Natural killer cell (primary cell): ENCODE data around the gene UBE2M. TPM values are rescaled to one million over a fixed set of nuclear protein-coding genes. Genes with fewer than 3 reads are reported as not detected.

Experiments
- ATAC-seq, 3 donors: fragments of 150-1000 bp in 2 of 3; fragments of 200-7000 bp in 1 of 3; cut with Tn5 transposase; 1 replicate in 1 of 3; 2 replicates in 2 of 3; pipeline ENCODE4 v1.10.0; 2021; ENCODE audit warnings: mild to moderate bottlenecking in 2 of 3, moderate library complexity in 2 of 3
- DNase-seq, 2 donors: peaks; one replicate each; pipeline versions ENCODE4 v3.0.0 to v3.0.0-alpha.2; 2013 to 2021; ENCODE audit warnings: mixed read lengths in 1 of 2
- H3K27ac ChIP-seq: one replicate; pipeline ENCODE4 v1.5.1; 2013; ENCODE audit warnings: mild to moderate bottlenecking, low read length
- H3K27me3 ChIP-seq: one replicate; pipeline ENCODE4 v1.6.1; 2013; ENCODE audit warnings: low read length; ENCODE audit not compliant: control insufficient read depth, insufficient read depth
- H3K36me3 ChIP-seq: one replicate; pipeline ENCODE4 v1.6.1; 2013; ENCODE audit warnings: low read length; ENCODE audit not compliant: control insufficient read depth, insufficient read depth
- H3K4me1 ChIP-seq: one replicate; pipeline ENCODE4 v1.6.1; 2013; ENCODE audit warnings: low read length; ENCODE audit not compliant: control insufficient read depth, insufficient read depth
- H3K4me3 ChIP-seq: one replicate; pipeline ENCODE4 v1.5.1; 2013; ENCODE audit warnings: low read length
- H3K9me3 ChIP-seq: one replicate; pipeline ENCODE4 v1.6.1; 2013; ENCODE audit warnings: low read length; ENCODE audit not compliant: control insufficient read depth, insufficient read depth
- H3K27ac Mint-ChIP-seq, 2 donors: one replicate each; pipeline ENCODE4 v1.8.0; 2022; ENCODE audit warnings: mild to moderate bottlenecking in 2 of 2, mixed read lengths in 2 of 2, moderate library complexity in 1 of 2
- H3K27me3 Mint-ChIP-seq, 2 donors: one replicate each; pipeline ENCODE4 v1.8.0; 2022; ENCODE audit warnings: low read depth in 2 of 2, mixed read lengths in 2 of 2
- H3K36me3 Mint-ChIP-seq: one replicate; pipeline ENCODE4 v1.8.0; 2022; ENCODE audit warnings: mixed read lengths
- H3K4me1 Mint-ChIP-seq, 2 donors: one replicate each; pipeline ENCODE4 v1.8.0; 2022; ENCODE audit warnings: mixed read lengths in 2 of 2
- H3K4me3 Mint-ChIP-seq: one replicate; pipeline ENCODE4 v1.8.0; 2022; ENCODE audit warnings: mild to moderate bottlenecking, moderate library complexity, mixed read lengths
- H3K9me3 Mint-ChIP-seq, 2 donors: one replicate each; pipeline ENCODE4 v1.8.0; 2022; ENCODE audit warnings: mixed read lengths in 2 of 2
- WGBS: methylation state at CpG from one replicate; pipeline ENCODE4 v1.1.7; 2013; ENCODE audit warnings: missing lambda C conversion rate; ENCODE audit not compliant: insufficient coverage; 5-methylcytosine and 5-hydroxymethylcytosine counted together
- intact Hi-C: fragments of 100-400 bp; cut with micrococcal nuclease; formaldehyde crosslinking; loops from one replicate; pipeline ENCODE4 v1.14.2; 2022
- total RNA-seq, 4 donors: library from RNA; stranded (reverse); fragments of 120-200 nt in 1 of 4; gene quantifications; one replicate each; pipeline versions ENCODE4 v1.2.3 to v1.2.4, GENCODE V29; 2013 to 2022
- TF ChIP-seq, protein P1 (sequence below): fragments of 200-600 bp; IDR thresholded peaks from one replicate; pipeline ENCODE4 v1.8.0; 2022; ENCODE audit warnings: antibody characterized with exemption

UBE2M gene
- total RNA-seq, 3 donors from 2014 or later (not counting 1 experiment from before 2014, with no cell fraction given) = 71.0 to 89.5 (median 81.9) TPM

DNA sequence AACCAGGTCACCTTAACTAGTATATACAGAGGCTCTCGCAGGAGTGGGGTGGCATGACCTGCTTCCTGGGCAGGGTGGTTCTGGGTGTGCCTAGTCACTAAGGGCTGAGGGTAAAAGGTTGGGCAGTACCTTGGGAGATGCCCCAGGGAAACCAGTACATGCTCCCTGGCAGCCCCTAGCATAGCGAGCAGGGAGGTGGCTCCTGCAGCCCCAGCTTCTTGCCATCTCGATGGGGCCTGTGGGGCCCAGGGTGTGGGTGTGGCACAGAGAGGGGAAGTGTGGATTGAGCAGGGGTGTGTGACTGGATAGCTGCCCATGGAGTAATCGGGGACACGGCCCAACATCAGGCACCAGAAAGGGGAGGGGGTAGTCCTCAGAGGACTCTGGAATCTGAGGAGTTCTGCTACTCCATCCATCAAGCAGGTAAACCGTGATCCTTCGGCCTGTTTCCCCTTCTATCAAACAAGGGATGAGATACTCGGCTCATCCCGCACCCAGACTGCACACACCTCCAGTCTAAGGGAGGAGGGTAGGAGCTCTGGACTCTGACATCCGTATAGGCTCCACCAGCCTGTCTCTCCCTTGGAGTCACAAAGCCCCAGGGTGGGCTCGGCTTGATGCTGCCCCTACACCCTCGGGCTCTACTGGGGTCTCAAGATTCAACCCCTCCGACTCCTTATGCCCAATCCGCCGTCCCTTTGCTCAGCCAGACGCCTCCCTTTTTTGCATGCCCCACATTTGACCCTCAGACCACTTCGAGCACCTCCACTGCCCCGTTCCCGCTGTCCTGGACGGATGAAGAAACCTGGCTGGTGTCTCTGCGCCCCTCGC lies 39.9 kb downstream of the UBE2M start:
- H3K9me3 Mint-ChIP-seq = no peaks in the 10 kb centered on the region
- H3K4me3 ChIP-seq = peak overlapping the region; percentile 81
- H3K27ac ChIP-seq = peak overlapping the region; percentile 98
- H3K4me3 Mint-ChIP-seq = peak overlapping the region; percentile 97
- peak overlapping the region; percentile 97 to 100 for H3K27ac Mint-ChIP-seq
- peaks cover 25 to 57% of the 10 kb centered on the region in 2 donors for H3K4me1 Mint-ChIP-seq
- DNase-seq (no peak), ATAC-seq (no peak)
- peaks cover 48% of the 10 kb centered on the region for H3K4me1 ChIP-seq
- intact Hi-C loops = loop anchor here (1.0 to 2.0 kb wide), 2 partner anchors 19 to 336 kb away; partner anchors contain the start of gene ZNF274
- no peaks in the 10 kb centered on the region for H3K27me3 Mint-ChIP-seq
- 7% methylated on average over 18 of the region's 22 CpGs for WGBS
- H3K9me3 ChIP-seq = no peaks in the 10 kb centered on the region
- TF ChIP-seq, protein P1, sequence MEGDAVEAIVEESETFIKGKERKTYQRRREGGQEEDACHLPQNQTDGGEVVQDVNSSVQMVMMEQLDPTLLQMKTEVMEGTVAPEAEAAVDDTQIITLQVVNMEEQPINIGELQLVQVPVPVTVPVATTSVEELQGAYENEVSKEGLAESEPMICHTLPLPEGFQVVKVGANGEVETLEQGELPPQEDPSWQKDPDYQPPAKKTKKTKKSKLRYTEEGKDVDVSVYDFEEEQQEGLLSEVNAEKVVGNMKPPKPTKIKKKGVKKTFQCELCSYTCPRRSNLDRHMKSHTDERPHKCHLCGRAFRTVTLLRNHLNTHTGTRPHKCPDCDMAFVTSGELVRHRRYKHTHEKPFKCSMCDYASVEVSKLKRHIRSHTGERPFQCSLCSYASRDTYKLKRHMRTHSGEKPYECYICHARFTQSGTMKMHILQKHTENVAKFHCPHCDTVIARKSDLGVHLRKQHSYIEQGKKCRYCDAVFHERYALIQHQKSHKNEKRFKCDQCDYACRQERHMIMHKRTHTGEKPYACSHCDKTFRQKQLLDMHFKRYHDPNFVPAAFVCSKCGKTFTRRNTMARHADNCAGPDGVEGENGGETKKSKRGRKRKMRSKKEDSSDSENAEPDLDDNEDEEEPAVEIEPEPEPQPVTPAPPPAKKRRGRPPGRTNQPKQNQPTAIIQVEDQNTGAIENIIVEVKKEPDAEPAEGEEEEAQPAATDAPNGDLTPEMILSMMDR = no peak
- H3K36me3 ChIP-seq = peaks cover 16% of the 10 kb centered on the region
- H3K36me3 Mint-ChIP-seq = no peaks in the 10 kb centered on the region
- H3K27me3 ChIP-seq = no peaks in the 10 kb centered on the region

DNA sequence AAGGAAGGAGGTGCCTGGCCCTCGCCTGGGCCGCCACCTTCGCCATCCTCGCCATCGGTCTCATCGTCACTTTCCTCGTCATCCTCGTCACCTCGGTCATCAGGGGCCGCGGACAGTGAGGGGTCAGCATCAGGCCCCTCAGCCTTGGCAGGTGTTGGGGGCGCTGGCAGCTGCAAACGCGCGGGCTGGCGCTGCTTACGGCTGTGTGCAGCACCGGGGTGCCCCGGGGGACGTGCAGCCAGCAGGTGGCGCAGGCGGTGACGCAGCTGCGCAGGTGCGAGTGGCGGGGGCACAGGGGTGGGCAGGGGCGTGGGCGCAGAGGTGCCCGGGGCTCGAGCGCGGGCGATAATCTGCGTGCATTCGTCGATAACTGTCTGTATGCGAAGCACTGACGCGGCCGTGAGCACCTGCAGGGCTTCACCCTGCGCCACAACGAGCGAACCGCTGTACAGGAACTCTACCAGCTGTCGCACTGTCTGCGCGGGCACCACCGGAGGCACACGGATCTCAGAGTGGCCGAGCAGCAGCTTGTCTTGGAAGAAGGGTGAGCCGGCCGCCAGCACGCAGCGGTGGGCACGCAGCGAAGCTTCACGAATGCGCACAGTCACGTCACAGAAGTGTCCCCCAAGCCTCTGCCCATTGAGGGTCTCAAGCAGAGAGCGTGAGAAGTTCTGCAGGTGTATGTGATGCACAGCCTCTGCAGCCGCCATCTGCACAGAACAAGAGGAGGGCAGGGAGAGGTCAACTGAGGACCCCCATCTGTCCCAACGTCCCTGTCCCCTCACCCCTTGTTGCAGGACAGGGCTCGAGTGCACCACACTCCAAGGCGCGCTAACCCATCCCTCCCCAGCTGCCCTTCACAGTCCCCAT lies 41.2 kb downstream of the UBE2M start:
- TF ChIP-seq, protein P1 = no peak
- H3K27ac ChIP-seq = no peak overlapping the region
- WGBS = 96% methylated on average over 65 of the region's 65 CpGs
- DNase-seq = no peak
- no peak overlapping the region for H3K4me3 ChIP-seq
- H3K4me1 ChIP-seq = peaks cover 52% of the 10 kb centered on the region
- H3K36me3 ChIP-seq = peaks cover 16% of the 10 kb centered on the region
- Mint-ChIP-seq H3K4me3 (no peak overlapping the region), H3K27me3 (no peaks in the 10 kb centered on the region), H3K4me1 (peaks cover 25 to 59% of the 10 kb centered on the region in 2 donors), H3K36me3 (no peaks in the 10 kb centered on the region), H3K27ac (no peak overlapping the region), H3K9me3 (no peaks in the 10 kb centered on the region)
- intact Hi-C loops = no loop called here
- no peak for ATAC-seq
- no peaks in the 10 kb centered on the region for H3K9me3 ChIP-seq
- H3K27me3 ChIP-seq = no peaks in the 10 kb centered on the region

DNA sequence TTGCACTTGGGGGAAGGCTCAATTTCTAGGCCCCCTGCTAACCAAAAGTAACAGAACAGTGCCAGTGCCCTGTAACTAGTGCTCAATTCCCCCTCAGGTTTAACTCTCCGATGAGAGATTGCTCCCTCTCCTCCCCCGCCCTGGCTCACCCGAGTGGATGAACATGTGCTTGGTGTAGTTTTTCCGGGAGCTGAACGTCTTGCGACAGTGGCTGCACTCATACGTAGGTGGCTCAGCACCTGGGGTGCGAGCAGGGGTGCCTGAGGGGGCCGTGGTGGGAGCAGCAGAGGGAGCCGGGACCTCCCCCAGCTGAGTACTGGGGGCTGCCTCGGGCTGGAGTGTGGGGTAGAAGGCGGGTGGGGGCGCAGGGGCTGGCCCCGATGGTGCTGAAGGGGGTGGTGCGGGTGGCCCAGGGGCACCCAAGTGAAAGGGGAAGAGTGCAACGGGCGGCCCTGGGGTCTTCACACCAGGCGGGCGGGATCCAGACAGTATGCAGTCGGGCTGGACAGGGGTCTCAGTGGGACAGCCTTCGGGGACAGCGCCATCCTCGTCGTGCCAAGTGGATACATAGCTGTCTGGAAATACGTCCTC lies 42.1 kb downstream of the UBE2M start:
- H3K36me3 Mint-ChIP-seq = no peaks in the 10 kb centered on the region
- H3K4me3 Mint-ChIP-seq = no peak overlapping the region
- no peak for ATAC-seq
- Histone ChIP-seq H3K4me1 (peaks cover 52% of the 10 kb centered on the region), H3K27ac (no peak overlapping the region), H3K36me3 (peaks cover 16% of the 10 kb centered on the region), H3K9me3 (no peaks in the 10 kb centered on the region), H3K4me3 (no peak overlapping the region), H3K27me3 (no peaks in the 10 kb centered on the region)
- no peaks in the 10 kb centered on the region for H3K9me3 Mint-ChIP-seq
- no peaks in the 10 kb centered on the region for H3K27me3 Mint-ChIP-seq
- WGBS = 95% methylated on average over 25 of the region's 25 CpGs
- peaks cover 25 to 59% of the 10 kb centered on the region in 2 donors for H3K4me1 Mint-ChIP-seq
- peak overlapping the region in 1 of 2 donors; percentile 23 for H3K27ac Mint-ChIP-seq
- TF ChIP-seq, protein P1 = no peak
- no peak for DNase-seq
- intact Hi-C loops = no loop called here
